ENCODE data around the gene MYLK4. TPM values are rescaled to one million over a fixed set of nuclear protein-coding genes. Genes with fewer than 3 reads are reported as not detected.

The MYLK4 gene
- total and polyA plus RNA-seq, 2 of the 13 experiments (the other 11 are each of a cell fraction or from before 2014, with no cell fraction given) = 0.26 to 0.29 TPM

- peak; percentile 97 for TF ChIP-seq THAP11 (CRISPR knock-in tag; IDR thresholded peaks at IDR 0.05)
- no peak for TF ChIP-seq ZBTB49 (CRISPR knock-in tag; IDR thresholded peaks at IDR 0.05; ENCODE audit: borderline replicate concordance)
- TF ChIP-seq CREB3 (CRISPR knock-in tag; IDR thresholded peaks at IDR 0.05) = peak; percentile 73
- no peak for TF ChIP-seq CCAR2 (optimal IDR thresholded peaks at IDR 0.05; ENCODE audit: low read depth, low read length)
- TF ChIP-seq HMGA1 (CRISPR knock-in tag; conservative IDR thresholded peaks at IDR 0.05) = no peak
- no peak for TF ChIP-seq NFIB (CRISPR knock-in tag; IDR thresholded peaks at IDR 0.05; ENCODE audit: borderline replicate concordance)
- TF ChIP-seq ZKSCAN1 (IDR thresholded peaks at IDR 0.05; ENCODE audit: low read length) = no peak; the same call in 1 of the 2 replicates
- TF ChIP-seq PLSCR1 (CRISPR knock-in tag; IDR thresholded peaks at IDR 0.05; ENCODE audit: borderline replicate concordance) = no peak
- no peak for TF ChIP-seq NFKBIZ (CRISPR knock-in tag; IDR thresholded peaks at IDR 0.05)
- TF ChIP-seq ZNF788 (CRISPR knock-in tag; IDR thresholded peaks at IDR 0.05; ENCODE audit: borderline replicate concordance) = peak; percentile 94
- no peak for TF ChIP-seq HDAC6 (IDR thresholded peaks at IDR 0.05; ENCODE audit: low read depth, low read length)
- peak; percentile 93 for TF ChIP-seq ZNF740 (CRISPR knock-in tag; IDR thresholded peaks at IDR 0.05)
- no peak for TF ChIP-seq HMG20A (CRISPR knock-in tag; IDR thresholded peaks at IDR 0.05; ENCODE audit: borderline replicate concordance)
- TF ChIP-seq ZNF883 (CRISPR knock-in tag; IDR thresholded peaks at IDR 0.05; ENCODE audit: not compliant biosample characterization) = peak; percentile 74
- peak; percentile 92; the same call in 1 of the 2 replicates for TF ChIP-seq NFAT5 (CRISPR knock-in tag; IDR thresholded peaks at IDR 0.05)
- peak; percentile 32; the same call in 1 of the 2 replicates for TF ChIP-seq ZBTB26 (CRISPR knock-in tag; IDR thresholded peaks at IDR 0.05; ENCODE audit: borderline replicate concordance)
- 0 out of 2 replicates have a peak, but pooled peaks have one; percentile 15 for TF ChIP-seq REXO4 (CRISPR knock-in tag; IDR thresholded peaks at IDR 0.05; ENCODE audit: borderline replicate concordance)
These were observed 14.6 kb upstream of the MYLK4 start, which contains the start of gene WRNIP1 (continued) for GRCh38 chr6:2765166-2765895.

Measured in HepG2 (cell line).